HepG2 (cell line): ENCODE results near the gene ATOSB. TPM values are rescaled to one million over a fixed set of nuclear protein-coding genes. Genes with fewer than 3 reads are reported as not detected.

Source experiments
- EED ChIP-seq: sonication (generic); formaldehyde crosslinking; IDR thresholded peaks from 2 replicates; pipeline ENCODE4 v1.5.0; 2020; ENCODE audit warnings: mild to moderate bottlenecking, missing genetic modification reagents
- HNF4A ChIP-seq: sonication (generic); formaldehyde crosslinking; IDR thresholded peaks from 2 replicates; pipeline ENCODE4 v1.4.0; 2020; ENCODE audit warnings: missing genetic modification reagents
- SALL2 ChIP-seq: sonication (generic); formaldehyde crosslinking; IDR thresholded peaks from 2 replicates; pipeline ENCODE4 v1.8.1; 2023; ENCODE audit warnings: mild to moderate bottlenecking, missing genetic modification reagents, inconsistent platforms
- SETDB1 ChIP-seq: sonication (generic); formaldehyde crosslinking; IDR thresholded peaks from 2 replicates; pipeline ENCODE4 v1.5.1; 2020; ENCODE audit warnings: missing genetic modification reagents, mild to moderate bottlenecking, borderline replicate concordance
- SMARCE1 ChIP-seq: fragments of 450-650 bp; IDR thresholded peaks from 2 replicates; pipeline ENCODE4 v1.6.1; 2017; ENCODE audit warnings: borderline replicate concordance
- YEATS4 ChIP-seq: sonication (generic); formaldehyde crosslinking; IDR thresholded peaks from 2 replicates; pipeline ENCODE4 v1.4.0; 2020; ENCODE audit warnings: missing genetic modification reagents, borderline replicate concordance
- ZKSCAN1 ChIP-seq: fragments of 150-350 bp; IDR thresholded peaks from 2 replicates; pipeline ENCODE4 v1.6.1; 2014; ENCODE audit warnings: low read length
- ZNF552 ChIP-seq: sonication (generic); formaldehyde crosslinking; IDR thresholded peaks from 2 replicates; pipeline ENCODE4 v1.9.0; 2022; ENCODE audit warnings: missing genetic modification reagents, mild to moderate bottlenecking, borderline replicate concordance
- ZNF629 ChIP-seq: sonication (generic); formaldehyde crosslinking; conservative IDR thresholded peaks from 2 replicates; pipeline ENCODE4 v1.5.0; 2020; ENCODE audit warnings: missing genetic modification reagents
- ZNF747 ChIP-seq: sonication (generic); formaldehyde crosslinking; IDR thresholded peaks from 2 replicates; pipeline ENCODE4 v1.8.1; 2023; ENCODE audit warnings: missing genetic modification reagents, mild to moderate bottlenecking, borderline replicate concordance
- ZSCAN29 ChIP-seq: sonication (generic); formaldehyde crosslinking; conservative IDR thresholded peaks from 2 replicates; pipeline ENCODE4 v1.4.0; 2020; ENCODE audit warnings: mild to moderate bottlenecking, missing genetic modification reagents
- polyA plus RNA-seq, 8 experiments: library from polyadenylated mRNA; depleted of rRNA in 3 of 8; stranded (reverse) in 7 of 8; unstranded in 1 of 8; fragments of >200 nt; fragmentation: Illumina TruSeq in 4 of 8; extraction: Trizol in 4 of 8; gene quantifications; 2 replicates each; pipeline versions ENCODE4 v1.2.1 to v1.2.3, GENCODE V29; 2011 to 2016; ENCODE audit warnings: low read depth in 4 of 8, missing spikeins in 1 of 8, mixed read lengths in 1 of 8; ENCODE audit not compliant: insufficient read depth in 1 of 8
- total RNA-seq, 5 experiments: library from RNA; depleted of rRNA; stranded (reverse); fragments of >200 nt; fragmentation: Illumina TruSeq; extraction: Trizol; gene quantifications; 2 replicates each; pipeline ENCODE4 v1.2.3, GENCODE V29; 2016; ENCODE audit warnings: low read depth in 1 of 5
- TF ChIP-seq, protein P1 (sequence below): sonication (generic); formaldehyde crosslinking; IDR thresholded peaks from 2 replicates; pipeline ENCODE4 v1.9.0; 2022; ENCODE audit warnings: low read depth, missing genetic modification reagents
- TF ChIP-seq, protein P2 (sequence below): sonication (generic); formaldehyde crosslinking; IDR thresholded peaks from 2 replicates; pipeline ENCODE4 v1.4.0; 2020; ENCODE audit warnings: missing genetic modification reagents
- TF ChIP-seq, protein P3 (sequence below): sonication (generic); formaldehyde crosslinking; conservative IDR thresholded peaks from 2 replicates; pipeline ENCODE4 v1.4.0; 2020; ENCODE audit warnings: mild to moderate bottlenecking, missing genetic modification reagents, moderate library complexity
- TF ChIP-seq, protein P4 (sequence below): sonication (generic); formaldehyde crosslinking; IDR thresholded peaks from 2 replicates; pipeline ENCODE4 v1.4.0; 2020; ENCODE audit warnings: missing genetic modification reagents

The ATOSB gene
- total and polyA plus RNA-seq, 2 of the 13 experiments (the other 11 are each of a cell fraction or from before 2014, with no cell fraction given), result 1.9 to 6.4 TPM

DNA sequence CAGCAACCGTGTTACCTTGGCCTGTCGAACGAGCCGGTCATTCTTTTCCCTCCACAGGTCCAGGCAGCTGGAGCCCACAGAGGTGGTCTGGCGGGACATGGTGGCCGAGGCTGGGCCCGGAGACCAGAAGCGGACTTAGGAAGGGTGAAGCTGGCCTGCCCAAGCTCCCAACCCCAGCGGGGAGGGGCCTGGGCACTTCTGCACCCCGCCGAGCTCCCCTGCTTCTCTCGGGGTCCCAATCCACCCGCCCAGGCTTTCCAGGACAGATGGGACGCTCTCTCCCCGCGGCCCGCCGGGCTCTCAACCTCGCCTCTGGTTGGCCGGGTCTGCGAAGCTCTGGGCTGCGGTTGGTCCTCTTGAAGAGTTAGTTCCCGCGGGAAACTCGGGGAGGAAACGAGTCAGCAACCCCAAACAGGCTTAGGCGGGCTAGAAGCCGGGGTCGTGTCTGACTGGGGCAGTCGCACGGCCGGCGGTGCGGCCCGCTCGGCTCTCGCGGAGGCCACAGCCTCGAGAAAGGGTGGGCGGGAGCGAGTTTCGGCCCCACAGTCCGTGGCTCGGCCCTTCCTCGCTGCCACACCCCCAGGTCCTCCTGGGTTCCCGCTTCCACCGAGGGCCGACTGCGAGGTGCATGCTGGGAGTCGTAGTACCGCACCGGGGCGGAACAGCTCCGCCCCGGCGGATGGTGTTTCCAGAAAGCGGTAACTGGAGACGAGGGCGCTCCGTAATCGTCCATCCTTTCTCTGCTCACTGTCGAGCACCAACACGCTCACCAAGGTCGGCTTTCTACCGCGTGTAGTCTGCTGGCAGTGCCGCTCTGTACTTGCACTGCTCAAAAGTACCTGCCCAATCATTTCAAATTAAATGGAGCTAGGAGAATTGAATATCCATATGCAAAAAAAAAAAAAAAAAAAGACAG, 36.0 kb downstream of the ATOSB start, which contains the start of gene FANCG (continued):
- TF ChIP-seq, protein P1, sequence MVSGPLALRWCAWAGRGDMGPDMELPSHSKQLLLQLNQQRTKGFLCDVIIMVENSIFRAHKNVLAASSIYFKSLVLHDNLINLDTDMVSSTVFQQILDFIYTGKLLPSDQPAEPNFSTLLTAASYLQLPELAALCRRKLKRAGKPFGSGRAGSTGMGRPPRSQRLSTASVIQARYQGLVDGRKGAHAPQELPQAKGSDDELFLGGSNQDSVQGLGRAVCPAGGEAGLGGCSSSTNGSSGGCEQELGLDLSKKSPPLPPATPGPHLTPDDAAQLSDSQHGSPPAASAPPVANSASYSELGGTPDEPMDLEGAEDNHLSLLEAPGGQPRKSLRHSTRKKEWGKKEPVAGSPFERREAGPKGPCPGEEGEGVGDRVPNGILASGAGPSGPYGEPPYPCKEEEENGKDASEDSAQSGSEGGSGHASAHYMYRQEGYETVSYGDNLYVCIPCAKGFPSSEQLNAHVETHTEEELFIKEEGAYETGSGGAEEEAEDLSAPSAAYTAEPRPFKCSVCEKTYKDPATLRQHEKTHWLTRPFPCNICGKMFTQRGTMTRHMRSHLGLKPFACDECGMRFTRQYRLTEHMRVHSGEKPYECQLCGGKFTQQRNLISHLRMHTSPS (CRISPR knock-in tag), result 0 out of 2 replicates have a peak, but pooled peaks have one; percentile 46
- TF ChIP-seq, protein P2, sequence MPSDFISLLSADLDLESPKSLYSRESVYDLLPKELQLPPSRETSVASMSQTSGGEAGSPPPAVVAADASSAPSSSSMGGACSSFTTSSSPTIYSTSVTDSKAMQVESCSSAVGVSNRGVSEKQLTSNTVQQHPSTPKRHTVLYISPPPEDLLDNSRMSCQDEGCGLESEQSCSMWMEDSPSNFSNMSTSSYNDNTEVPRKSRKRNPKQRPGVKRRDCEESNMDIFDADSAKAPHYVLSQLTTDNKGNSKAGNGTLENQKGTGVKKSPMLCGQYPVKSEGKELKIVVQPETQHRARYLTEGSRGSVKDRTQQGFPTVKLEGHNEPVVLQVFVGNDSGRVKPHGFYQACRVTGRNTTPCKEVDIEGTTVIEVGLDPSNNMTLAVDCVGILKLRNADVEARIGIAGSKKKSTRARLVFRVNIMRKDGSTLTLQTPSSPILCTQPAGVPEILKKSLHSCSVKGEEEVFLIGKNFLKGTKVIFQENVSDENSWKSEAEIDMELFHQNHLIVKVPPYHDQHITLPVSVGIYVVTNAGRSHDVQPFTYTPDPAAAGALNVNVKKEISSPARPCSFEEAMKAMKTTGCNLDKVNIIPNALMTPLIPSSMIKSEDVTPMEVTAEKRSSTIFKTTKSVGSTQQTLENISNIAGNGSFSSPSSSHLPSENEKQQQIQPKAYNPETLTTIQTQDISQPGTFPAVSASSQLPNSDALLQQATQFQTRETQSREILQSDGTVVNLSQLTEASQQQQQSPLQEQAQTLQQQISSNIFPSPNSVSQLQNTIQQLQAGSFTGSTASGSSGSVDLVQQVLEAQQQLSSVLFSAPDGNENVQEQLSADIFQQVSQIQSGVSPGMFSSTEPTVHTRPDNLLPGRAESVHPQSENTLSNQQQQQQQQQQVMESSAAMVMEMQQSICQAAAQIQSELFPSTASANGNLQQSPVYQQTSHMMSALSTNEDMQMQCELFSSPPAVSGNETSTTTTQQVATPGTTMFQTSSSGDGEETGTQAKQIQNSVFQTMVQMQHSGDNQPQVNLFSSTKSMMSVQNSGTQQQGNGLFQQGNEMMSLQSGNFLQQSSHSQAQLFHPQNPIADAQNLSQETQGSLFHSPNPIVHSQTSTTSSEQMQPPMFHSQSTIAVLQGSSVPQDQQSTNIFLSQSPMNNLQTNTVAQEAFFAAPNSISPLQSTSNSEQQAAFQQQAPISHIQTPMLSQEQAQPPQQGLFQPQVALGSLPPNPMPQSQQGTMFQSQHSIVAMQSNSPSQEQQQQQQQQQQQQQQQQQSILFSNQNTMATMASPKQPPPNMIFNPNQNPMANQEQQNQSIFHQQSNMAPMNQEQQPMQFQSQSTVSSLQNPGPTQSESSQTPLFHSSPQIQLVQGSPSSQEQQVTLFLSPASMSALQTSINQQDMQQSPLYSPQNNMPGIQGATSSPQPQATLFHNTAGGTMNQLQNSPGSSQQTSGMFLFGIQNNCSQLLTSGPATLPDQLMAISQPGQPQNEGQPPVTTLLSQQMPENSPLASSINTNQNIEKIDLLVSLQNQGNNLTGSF, result peak; percentile 51; the same call in 1 of the 2 replicates
- TF ChIP-seq ZNF552 (no peak; the same call in 1 of the 2 replicates), SETDB1 (CRISPR knock-in tag) (no peak), SALL2 (CRISPR knock-in tag) (no peak), YEATS4 (peak; percentile 53; the same call in 1 of the 2 replicates), ZKSCAN1 (no peak), SMARCE1 (no peak), EED (CRISPR knock-in tag) (peak; percentile 81; the same call in 1 of the 2 replicates), HNF4A (no peak), ZSCAN29 (0 out of 2 replicates have a peak, but pooled peaks have one; percentile 52), ZNF629 (CRISPR knock-in tag) (0 out of 2 replicates have a peak, but pooled peaks have one; percentile 4), ZNF747 (CRISPR knock-in tag) (peak; percentile 32)
- TF ChIP-seq, protein P3, sequence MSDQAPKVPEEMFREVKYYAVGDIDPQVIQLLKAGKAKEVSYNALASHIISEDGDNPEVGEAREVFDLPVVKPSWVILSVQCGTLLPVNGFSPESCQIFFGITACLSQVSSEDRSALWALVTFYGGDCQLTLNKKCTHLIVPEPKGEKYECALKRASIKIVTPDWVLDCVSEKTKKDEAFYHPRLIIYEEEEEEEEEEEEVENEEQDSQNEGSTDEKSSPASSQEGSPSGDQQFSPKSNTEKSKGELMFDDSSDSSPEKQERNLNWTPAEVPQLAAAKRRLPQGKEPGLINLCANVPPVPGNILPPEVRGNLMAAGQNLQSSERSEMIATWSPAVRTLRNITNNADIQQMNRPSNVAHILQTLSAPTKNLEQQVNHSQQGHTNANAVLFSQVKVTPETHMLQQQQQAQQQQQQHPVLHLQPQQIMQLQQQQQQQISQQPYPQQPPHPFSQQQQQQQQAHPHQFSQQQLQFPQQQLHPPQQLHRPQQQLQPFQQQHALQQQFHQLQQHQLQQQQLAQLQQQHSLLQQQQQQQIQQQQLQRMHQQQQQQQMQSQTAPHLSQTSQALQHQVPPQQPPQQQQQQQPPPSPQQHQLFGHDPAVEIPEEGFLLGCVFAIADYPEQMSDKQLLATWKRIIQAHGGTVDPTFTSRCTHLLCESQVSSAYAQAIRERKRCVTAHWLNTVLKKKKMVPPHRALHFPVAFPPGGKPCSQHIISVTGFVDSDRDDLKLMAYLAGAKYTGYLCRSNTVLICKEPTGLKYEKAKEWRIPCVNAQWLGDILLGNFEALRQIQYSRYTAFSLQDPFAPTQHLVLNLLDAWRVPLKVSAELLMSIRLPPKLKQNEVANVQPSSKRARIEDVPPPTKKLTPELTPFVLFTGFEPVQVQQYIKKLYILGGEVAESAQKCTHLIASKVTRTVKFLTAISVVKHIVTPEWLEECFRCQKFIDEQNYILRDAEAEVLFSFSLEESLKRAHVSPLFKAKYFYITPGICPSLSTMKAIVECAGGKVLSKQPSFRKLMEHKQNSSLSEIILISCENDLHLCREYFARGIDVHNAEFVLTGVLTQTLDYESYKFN (CRISPR knock-in tag), result peak; percentile 31; the same call in 1 of the 2 replicates
- TF ChIP-seq, protein P4, sequence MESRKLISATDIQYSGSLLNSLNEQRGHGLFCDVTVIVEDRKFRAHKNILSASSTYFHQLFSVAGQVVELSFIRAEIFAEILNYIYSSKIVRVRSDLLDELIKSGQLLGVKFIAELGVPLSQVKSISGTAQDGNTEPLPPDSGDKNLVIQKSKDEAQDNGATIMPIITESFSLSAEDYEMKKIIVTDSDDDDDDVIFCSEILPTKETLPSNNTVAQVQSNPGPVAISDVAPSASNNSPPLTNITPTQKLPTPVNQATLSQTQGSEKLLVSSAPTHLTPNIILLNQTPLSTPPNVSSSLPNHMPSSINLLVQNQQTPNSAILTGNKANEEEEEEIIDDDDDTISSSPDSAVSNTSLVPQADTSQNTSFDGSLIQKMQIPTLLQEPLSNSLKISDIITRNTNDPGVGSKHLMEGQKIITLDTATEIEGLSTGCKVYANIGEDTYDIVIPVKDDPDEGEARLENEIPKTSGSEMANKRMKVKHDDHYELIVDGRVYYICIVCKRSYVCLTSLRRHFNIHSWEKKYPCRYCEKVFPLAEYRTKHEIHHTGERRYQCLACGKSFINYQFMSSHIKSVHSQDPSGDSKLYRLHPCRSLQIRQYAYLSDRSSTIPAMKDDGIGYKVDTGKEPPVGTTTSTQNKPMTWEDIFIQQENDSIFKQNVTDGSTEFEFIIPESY (CRISPR knock-in tag), result no peak
